Type B pancreatic cell (in vitro differentiated cells): Measurements from ENCODE around the gene DDO. TPM values are rescaled to one million over a fixed set of nuclear protein-coding genes. Genes with fewer than 3 reads are reported as not detected.
"Not testable (repeated sequence)": the region's sequence is repeated elsewhere in the genome, so short reads cannot be mapped to it uniquely, and the experiment has no call there.

Source experiments
- DNase-seq: peaks from one replicate; pipeline ENCODE4 v3.0.0; 2021; ENCODE audit warnings: mixed read lengths; ENCODE audit not compliant: unreplicated experiment; ENCODE audit errors: extremely low spot score
- H3K27ac Mint-ChIP-seq: 2 replicates; pipeline ENCODE4 v1.8.0; 2021; ENCODE audit warnings: mild to moderate bottlenecking, mixed read lengths
- H3K27me3 Mint-ChIP-seq: 2 replicates; pipeline ENCODE4 v1.8.0; 2021; ENCODE audit warnings: mixed read lengths
- H3K36me3 Mint-ChIP-seq: 2 replicates; pipeline ENCODE4 v1.8.0; 2021; ENCODE audit warnings: mixed read lengths
- H3K4me1 Mint-ChIP-seq: one replicate; pipeline ENCODE4 v1.8.0; 2021; ENCODE audit warnings: mixed read lengths; ENCODE audit not compliant: unreplicated experiment
- H3K4me3 Mint-ChIP-seq: 2 replicates; pipeline ENCODE4 v1.8.0; 2021; ENCODE audit warnings: mild to moderate bottlenecking, mixed read lengths
- H3K9me3 Mint-ChIP-seq: 2 replicates; pipeline ENCODE4 v1.8.0; 2021; ENCODE audit warnings: mixed read lengths
- CTCF ChIP-seq: fragments of 200-600 bp; sonication (generic); conservative IDR thresholded peaks from 2 replicates; pipeline ENCODE4 v1.5.0; 2021; ENCODE audit warnings: antibody characterized with exemption, mild to moderate bottlenecking
- total RNA-seq: library from RNA; stranded (reverse); gene quantifications from 2 replicates; pipeline ENCODE4 v1.2.1, GENCODE V29; 2021; ENCODE audit warnings: low replicate concordance

DDO gene
- total RNA-seq, 1 donor from 2014 or later, result not detected

GRCh38 chr6:110457567-110458175 is 42.3 kb upstream of the DDO start:
- not testable (repeated sequence) for H3K36me3 Mint-ChIP-seq, DNase-seq, H3K4me3 Mint-ChIP-seq, H3K27ac Mint-ChIP-seq, H3K9me3 Mint-ChIP-seq, H3K27me3 Mint-ChIP-seq, H3K4me1 Mint-ChIP-seq
- peak; percentile 57 for TF ChIP-seq CTCF

- H3K36me3 Mint-ChIP-seq, result no peaks in the 10 kb centered on the region
- no peak overlapping the region for H3K27ac Mint-ChIP-seq
Observed at GRCh38 chr6:110456694-110457093, 41.3 kb upstream of the DDO start.

GRCh38 chr6:110449541-110449895 is 34.1 kb upstream of the DDO start:
- no peak overlapping the region for H3K27ac Mint-ChIP-seq
- peaks cover 4% of the 10 kb centered on the region for H3K4me1 Mint-ChIP-seq
- no peak for DNase-seq
- no peak overlapping the region for H3K4me3 Mint-ChIP-seq
- TF ChIP-seq CTCF, result no peak
- peaks cover 4% of the 10 kb centered on the region for H3K9me3 Mint-ChIP-seq
- no peaks in the 10 kb centered on the region for H3K36me3 Mint-ChIP-seq
- H3K27me3 Mint-ChIP-seq, result no peaks in the 10 kb centered on the region

More at GRCh38 chr6:110456694-110457093, 41.3 kb upstream of the DDO start:
- Mint-ChIP-seq H3K27me3 (no peaks in the 10 kb centered on the region), H3K9me3 (peaks cover 4% of the 10 kb centered on the region), H3K4me1 (no peaks in the 10 kb centered on the region), H3K4me3 (no peak overlapping the region)
- no peak for TF ChIP-seq CTCF
- no peak for DNase-seq

- Mint-ChIP-seq H3K36me3 (no peaks in the 10 kb centered on the region), H3K27ac (no peak overlapping the region), H3K4me1 (peaks cover 4% of the 10 kb centered on the region), H3K4me3 (no peak overlapping the region), H3K9me3 (peaks cover 2% of the 10 kb centered on the region), H3K27me3 (no peaks in the 10 kb centered on the region)
- DNase-seq, result no peak
- TF ChIP-seq CTCF, result no peak
Observed at GRCh38 chr6:110448846-110449540, 33.6 kb upstream of the DDO start.

- Mint-ChIP-seq H3K4me1 (peaks cover 4% of the 10 kb centered on the region), H3K27ac (no peak overlapping the region), H3K27me3 (no peaks in the 10 kb centered on the region), H3K9me3 (no peaks in the 10 kb centered on the region), H3K36me3 (no peaks in the 10 kb centered on the region), H3K4me3 (no peak overlapping the region)
- DNase-seq, result no peak
- TF ChIP-seq CTCF, result no peak
Observed at GRCh38 chr6:110447761-110448160, 32.4 kb upstream of the DDO start.
